GM18868 (cell line): Measurements from ENCODE around the gene SLC6A4.
"Not testable (repeated sequence)": the region's sequence is repeated elsewhere in the genome, so short reads cannot be mapped to it uniquely, and the experiment has no call there.

Experiments used
- ATAC-seq: cut with Tn5 transposase; IDR thresholded peaks from one replicate; pipeline ENCODE4 v1.9.1; 2021; ENCODE audit warnings: mild to moderate bottlenecking, moderate library complexity; ENCODE audit not compliant: unreplicated experiment

The SLC6A4 gene

DNA sequence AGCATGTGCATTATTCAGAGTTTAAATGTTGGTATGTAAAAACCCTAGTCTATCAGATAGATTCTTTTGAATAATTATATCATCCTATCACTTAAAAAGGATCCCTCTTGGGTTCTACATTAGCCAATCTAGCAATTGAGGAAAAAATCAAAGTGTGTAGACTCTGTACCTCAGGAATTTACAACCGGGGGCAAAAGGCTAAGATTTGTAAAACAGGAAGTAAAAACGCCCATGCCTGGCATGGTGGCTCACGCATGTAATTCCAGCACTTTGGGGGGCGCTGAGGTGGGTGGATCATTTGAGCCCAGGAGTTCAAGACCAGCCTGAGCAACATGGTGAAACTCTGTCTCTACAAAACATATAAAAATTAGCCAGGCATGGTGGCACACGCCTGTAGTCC is 58.6 kb downstream of the SLC6A4 start:
- ATAC-seq, result no peak

DNA sequence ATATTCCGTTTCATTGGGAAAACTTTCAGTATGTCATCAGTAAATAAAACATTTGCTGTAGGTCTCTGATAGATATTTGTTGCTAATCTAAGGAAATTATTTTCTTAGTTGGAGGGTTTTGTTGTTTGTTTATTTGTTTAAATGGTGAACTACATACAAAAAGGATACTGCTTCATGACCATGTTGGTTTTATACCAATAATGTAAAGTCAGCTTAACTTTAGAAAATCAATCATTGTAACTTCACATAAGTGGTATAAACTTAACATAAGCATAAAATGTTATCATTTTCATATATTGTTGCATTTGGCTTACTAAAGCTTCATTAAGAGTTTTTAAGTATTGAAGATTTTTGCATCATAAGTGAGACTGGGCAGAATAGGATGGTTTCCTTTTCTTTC is 60.9 kb downstream of the SLC6A4 start:
- no peak for ATAC-seq

DNA sequence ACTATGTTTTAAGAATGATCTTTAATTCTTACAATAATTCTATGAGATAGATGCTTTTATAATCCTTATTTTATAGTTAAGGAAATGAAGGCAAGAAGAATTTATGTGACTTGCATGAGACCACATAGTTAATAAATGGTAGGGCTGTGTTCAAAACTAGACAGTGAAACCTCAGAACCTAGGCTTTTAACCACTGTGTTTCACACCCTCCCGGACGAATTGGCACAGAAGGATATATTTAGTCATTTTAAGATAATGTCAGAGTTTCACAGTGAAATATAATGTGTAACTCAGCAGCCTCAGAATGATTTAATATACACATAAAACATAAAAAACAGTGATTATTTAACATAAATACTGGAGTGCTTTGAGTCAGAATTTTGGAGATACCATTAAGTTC is 61.8 kb downstream of the SLC6A4 start:
- peak; percentile 54 for ATAC-seq

DNA sequence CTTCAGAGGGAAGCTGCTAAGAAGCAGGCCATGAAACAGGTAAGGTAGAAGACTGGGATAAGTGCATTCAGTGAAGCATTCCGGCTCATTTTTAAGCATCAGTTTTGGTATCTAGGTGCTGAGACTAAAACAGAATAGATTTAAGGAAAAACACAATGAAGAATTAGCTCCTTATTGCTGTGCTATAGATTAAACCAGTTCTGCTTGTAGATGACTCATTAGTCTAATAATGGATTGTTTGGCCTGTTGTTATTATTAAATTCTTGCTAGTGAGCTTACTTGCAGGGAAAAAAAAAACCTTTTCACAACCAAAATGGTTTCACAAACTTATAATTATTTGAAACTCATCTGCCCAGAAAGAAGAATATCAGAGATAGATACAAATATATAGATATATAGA is 62.9 kb downstream of the SLC6A4 start:
- no peak for ATAC-seq

DNA sequence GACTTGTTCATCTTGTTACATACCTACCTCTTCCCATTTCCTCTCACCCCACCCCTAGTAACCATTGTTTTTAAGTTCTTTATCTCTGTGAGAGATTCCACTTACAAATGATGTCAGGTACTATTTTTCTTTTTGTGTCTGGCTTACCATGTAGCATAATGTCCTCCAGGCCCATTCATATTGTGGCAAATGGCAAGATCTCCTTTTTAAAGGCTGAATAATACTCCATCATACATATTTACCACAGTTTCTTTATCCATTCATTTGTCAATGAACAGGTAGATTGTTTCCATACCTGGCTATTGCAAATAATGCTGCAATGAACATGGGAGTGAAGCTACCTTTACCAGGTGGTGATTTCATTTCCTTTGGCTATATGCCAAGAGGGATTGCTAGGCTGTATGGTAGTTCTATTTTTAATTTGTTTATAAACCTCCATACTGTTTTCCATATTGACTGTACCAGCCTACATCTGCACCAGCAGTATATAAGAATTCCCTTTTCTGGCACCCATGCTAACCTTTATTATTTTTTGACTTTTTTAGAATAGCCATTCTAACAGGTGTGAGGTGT is 65.0 kb downstream of the SLC6A4 start:
- no peak for ATAC-seq

DNA sequence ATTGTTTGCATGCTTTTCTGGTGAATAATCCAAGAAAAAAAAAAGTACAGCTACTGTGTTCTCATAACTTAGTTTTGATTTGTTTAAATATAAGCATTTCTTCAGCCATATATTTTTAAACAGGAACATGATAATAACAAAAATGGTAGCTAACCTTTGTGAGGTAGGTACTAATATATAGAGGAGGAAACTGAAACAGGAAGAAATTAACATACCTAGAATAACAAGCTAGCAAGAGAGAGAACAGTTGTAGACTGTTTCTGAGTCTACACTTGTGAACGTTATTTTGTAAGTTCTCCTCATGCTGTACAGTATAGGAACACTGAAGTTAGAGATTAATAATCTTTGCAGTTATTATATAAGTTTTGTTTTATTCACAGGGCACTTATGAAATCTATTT is 69.5 kb downstream of the SLC6A4 start:
- no peak for ATAC-seq

DNA sequence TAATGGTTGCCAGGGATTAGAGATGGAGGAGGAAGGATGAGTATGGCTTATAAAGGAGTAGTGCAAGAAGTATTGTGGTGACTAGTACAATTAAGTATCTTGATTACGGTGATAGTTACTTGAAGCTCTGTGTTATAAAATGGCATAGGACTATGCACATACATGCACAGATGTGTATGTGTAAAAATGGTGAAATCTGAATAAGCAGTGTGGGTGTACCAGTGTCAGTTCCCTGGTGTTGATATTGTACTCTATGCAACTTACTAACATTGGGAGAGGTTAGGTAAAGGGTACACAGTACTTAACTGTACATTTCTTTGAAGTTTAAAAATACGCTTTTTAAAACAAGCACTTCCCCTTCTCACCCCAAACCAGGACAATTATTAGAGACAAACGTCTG is 70.3 kb downstream of the SLC6A4 start:
- no peak for ATAC-seq

DNA sequence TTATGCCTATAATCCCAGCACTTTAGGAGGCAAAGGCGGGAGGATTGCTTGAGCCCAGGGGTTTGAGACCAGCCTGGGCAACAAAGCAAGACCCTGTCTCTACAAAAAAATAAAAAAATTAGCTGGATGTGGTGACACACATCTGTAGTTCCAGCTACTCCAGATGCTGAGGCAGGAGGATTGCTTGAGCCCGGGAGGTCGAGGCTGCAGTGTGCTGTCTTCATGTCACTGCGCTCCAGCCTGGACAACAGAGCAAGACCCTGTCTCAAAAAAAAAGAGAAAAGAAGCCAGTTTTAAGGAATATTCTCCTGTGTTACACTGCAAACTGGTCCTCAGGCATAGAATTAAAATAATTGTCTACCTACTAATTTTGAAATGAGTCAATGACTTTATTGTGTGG is 71.0 kb downstream of the SLC6A4 start:
- no peak for ATAC-seq

DNA sequence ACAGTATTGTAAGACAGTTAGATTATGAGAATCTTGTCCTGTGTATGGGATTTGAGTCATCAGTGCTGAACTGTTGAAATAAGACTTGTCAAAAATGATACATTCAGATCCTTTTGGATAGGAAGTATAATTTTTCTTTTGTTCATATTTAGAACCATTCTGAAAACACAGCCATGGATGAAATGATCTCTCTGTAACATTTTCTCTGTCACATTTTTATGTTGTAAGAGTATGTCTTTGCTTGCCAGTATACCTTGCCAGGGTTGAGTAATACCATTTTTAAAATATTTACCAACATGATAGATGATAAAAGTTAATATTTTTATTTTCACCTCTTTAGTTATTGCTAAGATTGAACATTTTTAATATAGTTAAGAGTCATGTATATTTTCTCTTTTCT is 73.9 kb downstream of the SLC6A4 start:
- ATAC-seq, result no peak

DNA sequence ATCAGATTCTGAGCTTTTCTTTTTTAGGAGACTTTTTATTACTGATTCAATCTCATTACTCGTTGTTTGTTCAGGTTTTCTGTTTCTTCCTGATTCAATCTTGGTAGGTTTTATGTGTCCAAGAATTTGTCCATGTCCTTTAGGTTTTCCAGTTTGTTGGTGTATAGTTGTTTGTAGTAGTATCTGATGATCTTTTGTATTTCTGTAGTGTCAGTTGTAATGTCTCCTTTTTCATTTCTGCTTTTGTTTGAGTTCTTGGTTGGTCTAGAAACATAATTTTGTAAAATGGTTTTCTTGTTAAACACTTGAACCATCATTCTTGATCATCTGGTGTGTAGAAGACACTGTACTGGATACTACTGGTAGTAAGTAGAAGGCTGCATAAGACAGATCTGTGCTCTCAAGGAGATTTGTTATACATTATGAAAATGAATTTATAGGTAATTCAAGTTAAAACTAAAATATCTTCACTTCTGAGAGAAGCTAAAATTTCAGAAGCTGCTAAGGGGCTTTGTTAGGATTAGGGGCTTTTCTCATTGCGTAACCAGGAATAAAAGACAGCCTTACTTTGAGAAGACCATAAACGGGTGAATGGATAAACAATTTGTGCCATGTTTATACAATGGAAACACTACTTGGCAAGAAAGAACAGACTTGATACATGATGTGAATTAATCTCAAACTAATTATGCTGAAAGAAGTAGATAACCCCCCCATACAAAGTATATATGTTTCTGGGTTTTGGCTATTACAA is 74.9 kb downstream of the SLC6A4 start:
- ATAC-seq, result no peak

DNA sequence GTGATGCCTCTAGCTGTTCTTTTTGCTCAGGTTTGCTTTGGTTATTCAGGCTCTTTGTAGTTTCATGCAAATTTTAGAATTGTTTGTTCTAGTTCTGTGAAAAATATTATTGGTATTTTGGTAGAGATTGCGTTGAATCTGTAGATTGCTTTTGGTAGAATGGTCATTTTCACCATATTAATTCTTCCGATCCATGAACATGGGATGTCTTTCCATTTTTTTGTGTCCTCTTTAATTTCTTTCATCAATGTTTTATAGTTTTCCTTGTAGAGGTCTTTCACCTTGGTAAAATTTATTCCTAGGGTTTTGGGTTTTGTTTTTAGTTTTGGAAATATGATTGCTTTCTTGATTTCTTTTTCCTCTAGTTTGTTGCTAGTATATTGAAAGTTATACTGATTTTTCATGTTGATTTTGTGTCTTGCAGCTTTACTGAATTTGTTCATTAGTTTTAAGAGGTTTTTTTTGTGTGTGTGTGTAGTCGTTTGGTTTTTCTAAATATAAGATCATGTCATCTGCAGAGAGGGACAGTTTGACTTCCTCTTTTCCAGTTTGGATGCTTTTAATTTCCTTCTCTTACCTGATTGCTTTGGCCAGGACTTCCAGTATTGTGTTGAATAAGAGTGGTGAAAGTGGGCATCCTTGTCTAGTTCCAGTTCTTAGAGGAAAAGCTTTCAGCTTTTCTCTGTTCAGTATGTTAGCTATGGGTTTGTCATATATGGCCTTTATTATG is 76.4 kb downstream of the SLC6A4 start:
- no peak for ATAC-seq

DNA sequence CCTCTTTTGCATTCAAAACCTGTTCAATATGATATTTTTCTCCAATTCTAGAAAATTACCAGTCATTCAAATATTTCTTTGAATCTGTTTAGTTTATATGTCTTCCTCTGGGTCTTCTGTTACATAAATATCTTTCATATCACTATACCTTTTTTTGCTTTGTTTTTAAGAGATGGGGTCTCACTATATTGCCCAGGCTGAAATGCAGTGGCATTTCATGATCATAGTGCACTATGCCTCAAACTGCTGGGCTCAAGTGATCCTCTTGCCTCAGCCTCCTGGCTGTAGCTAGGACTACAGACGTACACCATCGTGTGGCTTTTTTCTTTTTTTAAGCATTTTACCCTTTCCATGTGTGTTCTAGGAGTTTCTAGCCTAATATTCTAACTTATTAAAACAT is 80.1 kb downstream of the SLC6A4 start:
- ATAC-seq, result no peak

DNA sequence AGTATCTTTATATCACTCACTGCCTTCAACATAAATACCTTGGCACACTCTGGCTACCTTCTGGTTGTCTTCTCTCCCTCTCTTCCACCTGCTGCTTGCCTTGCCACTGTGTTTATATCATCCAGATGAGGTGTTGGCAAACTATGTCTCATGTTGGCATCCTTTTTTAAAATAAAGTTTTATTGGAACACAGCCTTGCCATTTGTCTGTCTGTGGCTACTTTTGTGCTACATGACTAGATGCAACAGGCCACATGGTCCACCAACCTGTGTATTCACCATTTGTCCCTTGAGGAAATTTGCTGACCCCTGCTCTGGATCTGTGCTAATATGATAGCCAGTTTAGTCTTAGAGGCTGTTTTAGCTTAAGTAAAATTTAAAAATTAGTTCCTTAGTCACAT is 82.0 kb downstream of the SLC6A4 start:
- ATAC-seq, result no peak

DNA sequence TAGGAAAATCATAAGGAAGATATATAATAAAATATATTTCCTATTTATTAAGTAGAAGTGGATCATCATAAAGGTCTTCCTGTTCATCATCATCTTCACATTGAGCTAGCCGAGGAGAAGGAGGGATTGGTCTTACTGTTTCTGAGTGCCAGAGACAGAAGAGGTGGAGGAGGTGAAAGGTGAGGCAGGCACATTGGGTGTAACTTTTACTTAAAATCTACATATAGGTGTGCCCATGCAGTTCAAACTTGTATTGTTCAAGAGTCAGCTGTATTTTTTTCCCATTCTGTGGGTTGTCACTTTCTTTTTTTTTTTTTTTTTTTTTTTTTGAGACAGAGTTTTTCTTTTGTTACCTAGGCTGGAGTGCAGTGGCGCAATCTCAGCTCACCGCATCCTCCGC is 84.0 kb downstream of the SLC6A4 start:
- no peak for ATAC-seq

DNA sequence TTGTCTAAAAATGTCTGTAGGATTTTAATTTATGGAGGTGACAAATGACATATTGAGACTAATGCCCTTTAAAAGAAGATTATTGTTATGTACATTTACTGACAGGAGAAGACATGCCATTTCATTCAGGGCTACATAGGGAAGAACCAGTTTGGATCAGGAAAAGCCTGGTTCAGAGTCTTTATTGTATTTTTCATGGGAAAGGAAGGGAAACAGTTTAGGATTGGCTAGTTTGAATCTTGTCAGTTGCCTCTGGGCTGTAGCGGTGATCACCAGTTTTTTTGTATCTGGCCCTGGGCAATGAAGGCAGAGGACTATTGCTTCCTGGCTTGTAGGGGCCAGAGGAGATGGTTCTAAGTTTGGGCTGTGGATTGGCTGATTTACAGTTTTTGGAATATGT is 87.1 kb downstream of the SLC6A4 start:
- ATAC-seq, result no peak

DNA sequence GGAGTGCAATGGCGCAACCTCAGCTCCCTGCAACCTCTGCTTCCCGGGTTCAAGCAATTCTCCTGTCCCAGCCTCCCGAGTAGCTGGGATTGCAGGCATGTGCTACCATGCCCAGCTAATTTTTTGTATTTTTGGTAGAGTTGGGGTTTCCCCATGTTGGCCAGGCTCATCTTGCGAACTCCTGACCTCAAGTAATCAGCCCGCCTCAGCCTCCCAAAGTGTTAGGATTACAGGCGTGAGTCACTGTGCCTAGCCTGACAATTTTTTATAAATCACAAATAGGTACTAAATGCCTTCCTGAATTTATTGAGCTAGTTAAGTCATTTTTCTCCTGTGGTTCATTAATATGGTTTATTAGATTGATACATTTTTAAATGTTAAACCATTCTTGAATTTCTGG is 87.6 kb downstream of the SLC6A4 start:
- not testable (repeated sequence) for ATAC-seq
